HFFc6 (cell line): ENCODE measurements around the gene LRRC8C. TPM values are rescaled to one million over a fixed set of nuclear protein-coding genes. Genes with fewer than 3 reads are reported as not detected.
A peak's percentile ranks its signal among the peaks of the same experiment; 100 is the strongest.

Experiments
- DNase-seq: peaks from one replicate; pipeline ENCODE4 v3.0.0-alpha.2; 2018
- H3K27ac Mint-ChIP-seq: 2 replicates; pipeline ENCODE4 v1.8.0; 2020; ENCODE audit warnings: mild to moderate bottlenecking, mixed read lengths
- H3K27me3 Mint-ChIP-seq: 2 replicates; pipeline ENCODE4 v1.8.0; 2021; ENCODE audit warnings: mild to moderate bottlenecking, moderate library complexity, mixed read lengths; ENCODE audit not compliant: insufficient read depth
- H3K36me3 Mint-ChIP-seq: 2 replicates; pipeline ENCODE4 v1.8.0; 2021; ENCODE audit warnings: low read depth, mixed read lengths
- H3K4me1 Mint-ChIP-seq: 2 replicates; pipeline ENCODE4 v1.8.0; 2020; ENCODE audit warnings: low read depth, mixed read lengths
- H3K4me3 Mint-ChIP-seq: 2 replicates; pipeline ENCODE4 v1.8.0; 2020; ENCODE audit warnings: mild to moderate bottlenecking, moderate library complexity, mixed read lengths
- H3K9me3 Mint-ChIP-seq: 2 replicates; pipeline ENCODE4 v1.8.0; 2020; ENCODE audit warnings: mild to moderate bottlenecking, mixed read lengths
- total RNA-seq, 6 experiments: library from RNA; stranded (reverse); fragmentation: NEBNext Ultra II Directional; extraction: Animal tissue kit (Norgen Biotek cat#: 25700); gene quantifications; 2 replicates in 1 of 6; 3 replicates in 5 of 6; pipeline ENCODE4 v1.2.3, GENCODE V29; 2021
- TF ChIP-seq, protein P1 (sequence below): fragments of 200-600 bp; sonication (generic); IDR thresholded peaks from 2 replicates; pipeline ENCODE4 v1.5.0; 2021; ENCODE audit warnings: antibody characterized with exemption, mild to moderate bottlenecking

LRRC8C gene
- total RNA-seq, 6 experiments from 2014 or later, result 5.0 to 13.7 (median 10.9) TPM

DNA sequence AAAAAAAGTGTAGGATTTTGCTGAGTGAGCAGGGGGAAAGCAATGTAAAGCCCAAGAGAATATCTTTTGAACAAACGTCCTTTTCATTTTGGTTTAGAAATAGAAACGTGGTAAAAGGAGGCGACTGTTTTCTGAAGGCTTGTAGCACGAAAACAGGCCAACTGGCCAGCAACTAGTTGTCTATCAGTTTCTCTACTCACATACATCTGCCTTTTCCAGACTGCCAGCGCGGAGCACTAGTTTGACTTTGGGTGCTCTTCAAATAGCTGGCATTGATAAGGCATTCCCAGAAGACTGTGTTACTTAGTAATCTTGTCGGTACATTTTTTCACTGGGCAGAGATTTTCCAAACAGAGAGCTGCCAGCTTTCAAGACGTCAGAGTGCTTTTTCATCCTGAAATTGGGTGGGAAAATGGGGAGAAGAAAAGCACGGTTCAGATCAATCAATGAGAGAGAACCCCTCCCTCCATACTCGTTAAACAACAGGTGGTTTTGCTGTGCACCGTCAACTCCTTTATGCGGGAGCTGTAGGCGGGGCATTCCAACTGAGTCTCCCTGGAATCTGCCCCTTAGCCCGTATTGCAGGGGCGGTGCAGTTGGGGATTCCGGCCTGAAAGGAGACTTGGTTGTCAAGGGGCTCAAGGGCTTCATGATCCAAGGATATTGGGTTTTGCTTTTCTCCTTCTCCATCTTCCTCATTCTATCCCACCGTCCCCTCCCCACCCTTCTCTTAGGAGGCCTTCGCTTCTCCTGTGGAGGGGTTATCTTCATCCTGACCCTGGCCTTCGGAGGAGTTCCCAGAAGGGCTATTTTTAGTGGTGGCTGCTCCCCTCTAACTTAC, 884 bp upstream of the LRRC8C start:
- TF ChIP-seq, protein P1, sequence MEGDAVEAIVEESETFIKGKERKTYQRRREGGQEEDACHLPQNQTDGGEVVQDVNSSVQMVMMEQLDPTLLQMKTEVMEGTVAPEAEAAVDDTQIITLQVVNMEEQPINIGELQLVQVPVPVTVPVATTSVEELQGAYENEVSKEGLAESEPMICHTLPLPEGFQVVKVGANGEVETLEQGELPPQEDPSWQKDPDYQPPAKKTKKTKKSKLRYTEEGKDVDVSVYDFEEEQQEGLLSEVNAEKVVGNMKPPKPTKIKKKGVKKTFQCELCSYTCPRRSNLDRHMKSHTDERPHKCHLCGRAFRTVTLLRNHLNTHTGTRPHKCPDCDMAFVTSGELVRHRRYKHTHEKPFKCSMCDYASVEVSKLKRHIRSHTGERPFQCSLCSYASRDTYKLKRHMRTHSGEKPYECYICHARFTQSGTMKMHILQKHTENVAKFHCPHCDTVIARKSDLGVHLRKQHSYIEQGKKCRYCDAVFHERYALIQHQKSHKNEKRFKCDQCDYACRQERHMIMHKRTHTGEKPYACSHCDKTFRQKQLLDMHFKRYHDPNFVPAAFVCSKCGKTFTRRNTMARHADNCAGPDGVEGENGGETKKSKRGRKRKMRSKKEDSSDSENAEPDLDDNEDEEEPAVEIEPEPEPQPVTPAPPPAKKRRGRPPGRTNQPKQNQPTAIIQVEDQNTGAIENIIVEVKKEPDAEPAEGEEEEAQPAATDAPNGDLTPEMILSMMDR, result no peak
- H3K4me3 Mint-ChIP-seq, result peak overlapping the region; percentile 93
- H3K27me3 Mint-ChIP-seq, result no peaks in the 10 kb centered on the region; the same call in 1 of the 2 replicates
- H3K36me3 Mint-ChIP-seq, result 0 out of 2 replicates have a peak, but pooled peaks cover under 1% of the 10 kb centered on the region
- DNase-seq, result no peak
- H3K4me1 Mint-ChIP-seq, result peaks cover 40% of the 10 kb centered on the region
- H3K27ac Mint-ChIP-seq, result peak overlapping the region; percentile 90
- H3K9me3 Mint-ChIP-seq, result no peaks in the 10 kb centered on the region

- peak; percentile 53 for DNase-seq
- TF ChIP-seq, protein P1, result no peak
- Mint-ChIP-seq H3K4me1 (peaks cover 52% of the 10 kb centered on the region), H3K27ac (peak overlapping the region; percentile 79), H3K4me3 (peak overlapping the region; percentile 94), H3K27me3 (no peaks in the 10 kb centered on the region; the same call in 1 of the 2 replicates), H3K36me3 (peaks cover 11% of the 10 kb centered on the region), H3K9me3 (no peaks in the 10 kb centered on the region)
Observed at GRCh38 chr1:89633248-89633799, 404 bp downstream of the LRRC8C start.

- Mint-ChIP-seq H3K27ac (peak overlapping the region; percentile 79), H3K9me3 (no peaks in the 10 kb centered on the region), H3K27me3 (no peaks in the 10 kb centered on the region; the same call in 1 of the 2 replicates), H3K4me3 (peak overlapping the region; percentile 94), H3K36me3 (peaks cover 11% of the 10 kb centered on the region), H3K4me1 (peaks cover 52% of the 10 kb centered on the region)
- TF ChIP-seq, protein P1, result no peak
- DNase-seq, result peak; percentile 12
Observed at GRCh38 chr1:89633800-89634625, 1.1 kb downstream of the LRRC8C start.

GRCh38 chr1:89635825-89636815, 3.2 kb downstream of the LRRC8C start:
- Mint-ChIP-seq H3K4me1 (peaks cover 64% of the 10 kb centered on the region), H3K9me3 (no peaks in the 10 kb centered on the region), H3K36me3 (peaks cover 11% of the 10 kb centered on the region), H3K27me3 (no peaks in the 10 kb centered on the region; the same call in 1 of the 2 replicates), H3K4me3 (peak overlapping the region; percentile 75), H3K27ac (peak overlapping the region; percentile 87)
- TF ChIP-seq, protein P1, result no peak
- DNase-seq, result peak; percentile 78
